Skeletal muscle satellite cell (primary cell): ENCODE data around the gene BST1.
"Not testable (repeated sequence)": the region's sequence is repeated elsewhere in the genome, so short reads cannot be mapped to it uniquely, and the experiment has no call there.

Experiments used
- H3K27me3 ChIP-seq: 2 replicates; pipeline ENCODE4 v1.7.0; 2013; ENCODE audit warnings: low read length; ENCODE audit not compliant: control insufficient read depth, insufficient read depth
- H3K36me3 ChIP-seq: 2 replicates; pipeline ENCODE4 v1.7.0; 2013; ENCODE audit warnings: mild to moderate bottlenecking, control low read depth, low read length; ENCODE audit not compliant: insufficient read depth
- H3K4me1 ChIP-seq: 2 replicates; pipeline ENCODE4 v1.7.0; 2013; ENCODE audit warnings: low read length; ENCODE audit not compliant: control insufficient read depth, insufficient read depth
- H3K4me2 ChIP-seq: 2 replicates; pipeline ENCODE4 v1.7.0; 2013; ENCODE audit warnings: mild to moderate bottlenecking, low read length
- H3K4me3 ChIP-seq: 2 replicates; pipeline ENCODE4 v1.7.0; 2013; ENCODE audit warnings: low read length
- H3K9ac ChIP-seq: 2 replicates; pipeline ENCODE4 v1.7.0; 2013; ENCODE audit warnings: mild to moderate bottlenecking, low read depth, low read length, moderate library complexity
- H3K9me3 ChIP-seq: replicated peaks from 2 replicates; pipeline ENCODE4 v1.7.0; 2013; ENCODE audit warnings: mild to moderate bottlenecking, control low read depth, low read length

BST1 gene

DNA sequence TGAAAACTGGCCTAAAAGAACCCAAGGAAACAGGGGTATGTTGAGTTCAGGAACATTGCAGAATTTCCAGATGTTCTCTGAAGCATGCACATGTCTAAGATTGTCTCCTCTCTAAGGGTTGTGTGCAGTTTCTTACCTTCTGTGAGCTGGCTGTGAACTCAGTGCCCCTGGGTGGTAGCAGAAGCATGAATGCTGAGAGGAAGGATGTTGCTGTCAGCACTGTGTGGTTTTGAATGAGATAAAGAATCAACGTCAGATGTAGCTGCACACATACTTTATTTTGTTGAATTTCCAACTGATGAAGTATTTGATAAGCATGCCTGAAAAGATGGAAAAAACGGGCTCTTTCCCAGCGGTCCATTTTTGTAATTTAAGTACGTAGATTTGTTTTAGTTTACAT, 51.5 kb downstream of the BST1 start:
- H3K9ac ChIP-seq: no peak overlapping the region
- peaks cover 12% of the 10 kb centered on the region for H3K4me1 ChIP-seq
- H3K4me2 ChIP-seq: no peak overlapping the region
- peaks cover 19% of the 10 kb centered on the region for H3K27me3 ChIP-seq
- no peaks in the 10 kb centered on the region for H3K9me3 ChIP-seq
- H3K4me3 ChIP-seq: no peak overlapping the region
- no peaks in the 10 kb centered on the region for H3K36me3 ChIP-seq

DNA sequence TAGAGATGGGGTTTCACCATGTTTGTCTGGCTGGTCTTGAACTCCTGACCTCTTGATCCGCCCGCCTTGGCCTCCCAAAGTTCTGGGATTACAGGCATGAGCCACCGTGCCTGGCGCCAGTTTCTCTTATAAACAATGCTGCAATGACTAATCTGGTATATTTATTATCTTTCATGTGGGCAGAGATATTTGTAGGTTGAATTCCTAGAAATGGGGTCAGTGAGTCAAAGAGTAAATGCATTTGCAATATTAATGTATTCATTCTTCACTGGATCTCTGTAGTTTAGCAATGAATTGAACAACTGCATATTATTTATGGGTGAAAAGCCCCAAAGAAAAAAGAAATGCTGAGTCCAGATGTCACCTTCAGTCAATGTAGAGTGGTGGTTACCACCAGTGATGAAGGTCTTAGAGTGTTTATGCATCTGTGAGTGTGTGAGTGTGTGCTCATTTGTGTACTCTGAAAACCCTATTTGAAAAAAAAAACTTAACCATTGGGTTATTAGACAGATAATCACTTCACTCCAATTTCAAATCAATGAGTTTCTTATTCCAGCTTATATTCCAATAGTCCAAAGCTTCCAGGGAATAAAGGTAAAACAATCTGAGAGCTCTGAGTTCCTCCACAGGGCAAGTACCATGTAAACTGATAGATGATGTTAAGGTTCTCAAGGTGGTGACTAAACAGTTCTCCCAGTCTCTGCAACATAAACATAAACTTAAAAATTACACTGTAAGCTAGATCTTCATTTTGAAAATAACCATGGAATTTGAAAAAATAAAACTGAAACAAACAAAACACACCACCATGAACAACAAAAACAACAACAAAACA, 52.7 kb downstream of the BST1 start:
- Histone ChIP-seq H3K4me3 (no peak overlapping the region), H3K9me3 (no peaks in the 10 kb centered on the region), H3K4me1 (peaks cover 12% of the 10 kb centered on the region), H3K9ac (no peak overlapping the region), H3K4me2 (no peak overlapping the region), H3K36me3 (no peaks in the 10 kb centered on the region), H3K27me3 (peaks cover 22% of the 10 kb centered on the region)

GRCh38 chr4:15756361-15756861, 53.5 kb downstream of the BST1 start:
- Histone ChIP-seq H3K9me3 (no peaks in the 10 kb centered on the region), H3K27me3 (peaks cover 22% of the 10 kb centered on the region), H3K9ac (no peak overlapping the region), H3K4me1 (peaks cover 12% of the 10 kb centered on the region), H3K4me2 (no peak overlapping the region), H3K4me3 (no peak overlapping the region), H3K36me3 (no peaks in the 10 kb centered on the region)

DNA sequence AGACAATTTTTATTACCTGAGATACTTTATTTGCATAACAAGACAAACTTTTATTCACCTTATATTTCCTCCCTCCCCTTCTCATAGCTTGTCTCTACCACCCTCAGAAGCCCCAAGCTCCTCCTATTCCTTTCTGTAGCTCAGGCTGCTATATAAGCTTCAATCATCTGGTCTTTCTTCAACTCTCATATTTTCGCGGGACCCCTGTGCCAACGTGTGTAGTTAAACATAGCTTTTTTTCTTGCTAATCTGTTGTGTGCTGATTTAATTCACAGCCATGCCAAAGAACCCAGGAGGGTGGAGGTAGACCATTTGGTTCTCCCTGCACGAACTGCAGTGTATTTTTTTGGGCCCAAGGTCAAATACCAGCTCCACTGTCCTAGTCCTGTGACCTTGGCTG, 54.2 kb downstream of the BST1 start:
- no peak overlapping the region for H3K4me3 ChIP-seq
- peaks cover 12% of the 10 kb centered on the region for H3K4me1 ChIP-seq
- H3K9me3 ChIP-seq: no peaks in the 10 kb centered on the region
- no peaks in the 10 kb centered on the region for H3K36me3 ChIP-seq
- no peak overlapping the region for H3K4me2 ChIP-seq
- H3K9ac ChIP-seq: no peak overlapping the region
- H3K27me3 ChIP-seq: peaks cover 22% of the 10 kb centered on the region

DNA sequence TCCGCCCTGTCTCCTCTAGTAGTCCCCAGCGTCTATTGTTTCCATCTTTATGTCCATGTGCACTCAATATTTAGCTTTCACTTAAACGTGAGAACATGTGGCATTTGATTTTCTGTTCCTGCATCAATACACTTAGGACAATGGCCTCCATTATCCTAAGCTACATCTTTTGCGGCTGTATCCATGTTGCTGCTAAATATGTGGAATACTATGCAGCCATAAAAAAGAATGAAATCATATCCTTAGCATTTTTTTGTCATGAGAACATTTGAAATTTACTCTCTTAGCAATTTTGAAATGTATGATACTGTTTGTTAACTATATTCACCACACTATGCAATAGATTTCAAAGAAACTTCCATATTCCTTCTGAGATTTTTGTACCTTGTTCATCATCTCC, 55.4 kb downstream of the BST1 start:
- H3K9me3 ChIP-seq: no peaks in the 10 kb centered on the region
- H3K9ac ChIP-seq: no peak overlapping the region
- no peak overlapping the region for H3K4me3 ChIP-seq
- H3K27me3 ChIP-seq: peaks cover 22% of the 10 kb centered on the region
- no peaks in the 10 kb centered on the region for H3K36me3 ChIP-seq
- H3K4me2 ChIP-seq: no peak overlapping the region
- H3K4me1 ChIP-seq: peaks cover 12% of the 10 kb centered on the region

DNA sequence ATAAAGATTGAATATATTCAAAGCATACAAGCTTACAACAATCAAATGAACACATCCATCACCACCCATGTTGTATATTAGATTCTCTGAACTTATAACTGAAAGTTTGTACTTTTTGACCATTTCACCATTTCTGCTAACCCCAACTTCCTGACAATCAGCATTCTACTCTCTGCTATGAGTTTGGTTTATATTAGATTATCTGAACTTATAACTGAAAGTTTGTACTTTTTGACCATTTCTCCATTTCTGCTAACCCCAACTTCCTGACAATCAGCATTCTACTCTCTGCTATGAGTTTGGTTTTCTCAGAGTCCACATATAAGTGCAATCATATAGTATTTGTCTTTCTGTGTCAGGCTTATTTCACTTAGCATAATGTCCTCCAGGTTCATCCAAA, 59.6 kb downstream of the BST1 start:
- peaks cover 38% of the 10 kb centered on the region for H3K27me3 ChIP-seq
- not testable (repeated sequence) for H3K36me3 ChIP-seq, H3K9me3 ChIP-seq

DNA sequence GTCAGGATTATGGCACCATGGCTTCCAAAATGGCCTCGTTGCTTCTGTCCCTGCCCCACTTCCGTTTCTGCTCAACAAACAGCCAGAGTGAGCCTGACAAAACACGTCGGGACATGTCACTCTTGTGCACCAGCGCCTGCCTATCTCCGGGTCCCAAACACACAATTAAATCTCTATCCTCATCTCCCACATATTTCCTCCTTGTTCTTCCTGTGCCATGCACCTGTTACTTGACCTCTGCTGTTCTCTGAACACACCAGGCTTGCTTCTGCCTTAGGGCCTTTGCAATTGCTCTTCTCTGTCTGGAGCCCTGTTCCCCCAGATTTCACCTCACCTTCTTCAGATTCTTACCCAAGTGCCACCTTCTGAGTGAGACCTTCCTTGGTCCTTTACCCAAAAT, 62.5 kb downstream of the BST1 start:
- H3K9me3 ChIP-seq: no peaks in the 10 kb centered on the region
- H3K4me2 ChIP-seq: no peak overlapping the region
- H3K27me3 ChIP-seq: peaks cover 23% of the 10 kb centered on the region
- no peaks in the 10 kb centered on the region for H3K36me3 ChIP-seq
- no peaks in the 10 kb centered on the region for H3K4me1 ChIP-seq
- no peak overlapping the region for H3K4me3 ChIP-seq
- no peak overlapping the region for H3K9ac ChIP-seq

More for the DNA sequence above, 59.6 kb downstream of the BST1 start:
- not testable (repeated sequence) for H3K4me3 ChIP-seq, H3K4me2 ChIP-seq, H3K4me1 ChIP-seq, H3K9ac ChIP-seq

- H3K9me3 ChIP-seq: no peaks in the 10 kb centered on the region
- peaks cover 26% of the 10 kb centered on the region for H3K27me3 ChIP-seq
- no peak overlapping the region for H3K9ac ChIP-seq
These were observed 63.2 kb downstream of the BST1 start for GRCh38 chr4:15765910-15766697.

GRCh38 chr4:15766821-15767220, 64.0 kb downstream of the BST1 start:
- no peak overlapping the region for H3K9ac ChIP-seq
- H3K4me1 ChIP-seq: no peaks in the 10 kb centered on the region
- no peak overlapping the region for H3K4me3 ChIP-seq
- no peaks in the 10 kb centered on the region for H3K9me3 ChIP-seq
- peaks cover 33% of the 10 kb centered on the region for H3K27me3 ChIP-seq
- H3K4me2 ChIP-seq: no peak overlapping the region
- no peaks in the 10 kb centered on the region for H3K36me3 ChIP-seq

More at GRCh38 chr4:15765910-15766697, 63.2 kb downstream of the BST1 start:
- Histone ChIP-seq H3K4me2 (no peak overlapping the region), H3K4me3 (no peak overlapping the region), H3K4me1 (no peaks in the 10 kb centered on the region), H3K36me3 (no peaks in the 10 kb centered on the region)

DNA sequence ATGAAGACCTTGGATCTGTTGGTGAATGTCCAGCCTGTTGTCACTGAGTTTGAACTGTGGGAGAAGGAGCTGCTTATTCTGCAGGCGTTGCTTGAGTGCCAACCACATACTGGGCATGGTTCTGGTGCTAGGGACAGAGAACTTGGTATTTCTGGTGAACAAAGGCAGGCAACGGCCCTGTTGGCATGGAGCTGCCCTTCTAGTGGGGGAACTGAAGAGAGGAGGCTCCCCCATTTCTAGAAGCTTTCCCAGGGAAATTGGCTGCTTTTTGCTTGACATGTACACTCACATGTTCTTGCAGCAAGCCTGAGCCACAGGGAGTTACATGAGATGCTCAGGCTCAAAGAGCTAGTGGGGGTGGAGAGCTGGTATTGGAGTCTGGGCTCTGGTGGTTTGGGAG, 66.3 kb downstream of the BST1 start:
- no peak overlapping the region for H3K4me2 ChIP-seq
- no peaks in the 10 kb centered on the region for H3K9me3 ChIP-seq
- H3K4me3 ChIP-seq: no peak overlapping the region
- peaks cover 45% of the 10 kb centered on the region for H3K27me3 ChIP-seq
- no peak overlapping the region for H3K9ac ChIP-seq
- no peaks in the 10 kb centered on the region for H3K4me1 ChIP-seq
- no peaks in the 10 kb centered on the region for H3K36me3 ChIP-seq

- no peak overlapping the region for H3K9ac ChIP-seq
- H3K9me3 ChIP-seq: no peaks in the 10 kb centered on the region
- H3K36me3 ChIP-seq: no peaks in the 10 kb centered on the region
- H3K4me2 ChIP-seq: no peak overlapping the region
- H3K4me3 ChIP-seq: no peak overlapping the region
- H3K27me3 ChIP-seq: peaks cover 48% of the 10 kb centered on the region
- H3K4me1 ChIP-seq: no peaks in the 10 kb centered on the region
These were observed 68.6 kb downstream of the BST1 start for GRCh38 chr4:15771216-15772058.
